GM18951 (cell line): ENCODE measurements around the gene BLACAT1.
"Not testable (repeated sequence)": the region's sequence is repeated elsewhere in the genome, so short reads cannot be mapped to it uniquely, and the experiment has no call there.

Source experiments
- POLR2A ChIP-seq: IDR thresholded peaks from 4 replicates; pipeline ENCODE4 v1.6.1; 2011; ENCODE audit warnings: mild to moderate bottlenecking; ENCODE audit not compliant: insufficient read length, insufficient read depth; ENCODE audit errors: extremely low read depth
- in situ Hi-C: fragments of 300-500 bp; cut with MboI; formaldehyde crosslinking; loops from one replicate; pipeline ENCODE4 v1.12.0; 2022; ENCODE audit warnings: low sequenced_read_pairs, mixed read lengths, inconsistent platforms; ENCODE audit not compliant: unreplicated experiment

BLACAT1 gene

GRCh38 chr1:205435578-205436573 lies 20.0 kb downstream of the BLACAT1 start:
- in situ Hi-C loops: no loop called here

GRCh38 chr1:205434738-205435137 lies 21.1 kb downstream of the BLACAT1 start:
- TF ChIP-seq POLR2A: no peak
- in situ Hi-C loops: no loop called here

More at GRCh38 chr1:205435578-205436573, 20.0 kb downstream of the BLACAT1 start:
- no peak for TF ChIP-seq POLR2A

GRCh38 chr1:205432692-205433091 lies 23.2 kb downstream of the BLACAT1 start:
- in situ Hi-C loops: not testable (repeated sequence)

GRCh38 chr1:205432116-205432515 lies 23.7 kb downstream of the BLACAT1 start:
- TF ChIP-seq POLR2A: no peak
- in situ Hi-C loops: no loop called here

GRCh38 chr1:205430696-205431305 lies 25.0 kb downstream of the BLACAT1 start:
- in situ Hi-C loops: no loop called here

GRCh38 chr1:205429762-205430695 lies 25.8 kb downstream of the BLACAT1 start:
- TF ChIP-seq POLR2A: no peak
- in situ Hi-C loops: no loop called here

More at GRCh38 chr1:205430696-205431305, 25.0 kb downstream of the BLACAT1 start:
- no peak for TF ChIP-seq POLR2A

GRCh38 chr1:205424901-205425600 lies 30.8 kb downstream of the BLACAT1 start:
- TF ChIP-seq POLR2A: no peak
- in situ Hi-C loops: no loop called here

- TF ChIP-seq POLR2A: no peak
- in situ Hi-C loops: no loop called here
Measured at GRCh38 chr1:205423814-205424399, 31.9 kb downstream of the BLACAT1 start.

- in situ Hi-C loops: no loop called here
- TF ChIP-seq POLR2A: no peak
Measured at GRCh38 chr1:205422993-205423642, 32.7 kb downstream of the BLACAT1 start.

- in situ Hi-C loops: no loop called here
Measured at GRCh38 chr1:205421798-205422197, 34.0 kb downstream of the BLACAT1 start, which contains the start of gene LEMD1. Gene LEMD1, minus strand, starts transcription at chr1:205422056. Its CDS starts 1,520 bp downstream, at chr1:205420536.

GRCh38 chr1:205420938-205421337 lies 34.9 kb downstream of the BLACAT1 start:
- TF ChIP-seq POLR2A: no peak
- in situ Hi-C loops: no loop called here

More at GRCh38 chr1:205421798-205422197, 34.0 kb downstream of the BLACAT1 start, which contains the start of gene LEMD1:
- TF ChIP-seq POLR2A: no peak
